GM13976 (cell line): Measurements from ENCODE around the gene GPX2.

Experiments used
- DNase-seq: peaks from one replicate; pipeline ENCODE4 v3.0.0; 2012; ENCODE audit warnings: low spot score
- CTCF ChIP-seq: IDR thresholded peaks from 2 replicates; pipeline ENCODE4 v1.5.1; 2012; ENCODE audit warnings: borderline replicate concordance, mild to moderate bottlenecking; ENCODE audit not compliant: insufficient read depth; ENCODE audit errors: extremely low read depth, missing control alignments, control extremely low read depth
- in situ Hi-C: fragments of 300-500 bp; cut with MboI; formaldehyde crosslinking; loops from one replicate; pipeline ENCODE4 v1.12.0; 2022; ENCODE audit warnings: low sequenced_read_pairs, mixed read lengths, inconsistent platforms; ENCODE audit not compliant: unreplicated experiment

Gene GPX2

GRCh38 chr14:64950889-64951288, 8.3 kb upstream of the GPX2 start:
- DNase-seq = no peak
- TF ChIP-seq CTCF = no peak
- in situ Hi-C loops = no loop called here

GRCh38 chr14:64948612-64949210, 6.2 kb upstream of the GPX2 start:
- in situ Hi-C loops = no loop called here
- TF ChIP-seq CTCF = no peak
- no peak for DNase-seq

- no peak for DNase-seq
- TF ChIP-seq CTCF = no peak
- in situ Hi-C loops = no loop called here
Measured at GRCh38 chr14:64947710-64948611, 5.4 kb upstream of the GPX2 start.

GRCh38 chr14:64946310-64947045, 3.9 kb upstream of the GPX2 start:
- TF ChIP-seq CTCF = no peak
- DNase-seq = no peak
- in situ Hi-C loops = no loop called here

- no peak for TF ChIP-seq CTCF
- in situ Hi-C loops = no loop called here
- DNase-seq = no peak
Measured at GRCh38 chr14:64945431-64946178, 3.1 kb upstream of the GPX2 start.

GRCh38 chr14:64944861-64945260, 2.3 kb upstream of the GPX2 start:
- TF ChIP-seq CTCF = no peak
- DNase-seq = no peak
- in situ Hi-C loops = no loop called here
